Esophagus (tissue), 2 donors: ENCODE measurements around the gene RPLP2. TPM values are rescaled to one million over a fixed set of nuclear protein-coding genes. Genes with fewer than 3 reads are reported as not detected.

ENCODE experiments used
- H3K27ac ChIP-seq, 2 donors: one replicate each; pipeline ENCODE4 v1.5.1; 2013; ENCODE audit warnings: low read depth in 2 of 2, mild to moderate bottlenecking in 2 of 2, inconsistent platforms in 1 of 2, low read length in 1 of 2, moderate library complexity in 1 of 2
- H3K27me3 ChIP-seq, 2 donors: one replicate each; pipeline ENCODE4 v1.6.1; 2013; ENCODE audit warnings: low read length in 2 of 2, control low read depth in 1 of 2, mild to moderate bottlenecking in 1 of 2; ENCODE audit not compliant: insufficient read depth in 2 of 2, control insufficient read depth in 1 of 2
- H3K36me3 ChIP-seq, 2 donors: one replicate each; pipeline ENCODE4 v1.6.1; 2013; ENCODE audit warnings: low read length in 1 of 2; ENCODE audit not compliant: control insufficient read depth in 2 of 2, insufficient read depth in 2 of 2
- H3K4me1 ChIP-seq, 2 donors: one replicate each; pipeline ENCODE4 v1.6.1; 2013; ENCODE audit warnings: low read length in 1 of 2; ENCODE audit not compliant: control insufficient read depth in 2 of 2, insufficient read depth in 2 of 2
- H3K4me3 ChIP-seq, 2 donors: one replicate each; pipeline ENCODE4 v1.5.1; 2013; ENCODE audit warnings: low read length in 2 of 2, mild to moderate bottlenecking in 2 of 2, low read depth in 1 of 2, moderate library complexity in 1 of 2
- H3K9me3 ChIP-seq, 2 donors: one replicate each; pipeline ENCODE4 v1.6.1; 2013; ENCODE audit warnings: mild to moderate bottlenecking in 2 of 2, low read depth in 1 of 2, low read length in 1 of 2, moderate library complexity in 1 of 2; ENCODE audit not compliant: control insufficient read depth in 2 of 2, insufficient read depth in 1 of 2
- WGBS, 2 donors: extraction: QIAGEN DNeasy Blood & Tissue Kit; methylation state at CpG; one replicate each; pipeline ENCODE4 v1.1.7; 2013; 5-methylcytosine and 5-hydroxymethylcytosine counted together
- polyA plus RNA-seq, 2 donors: library from polyadenylated mRNA; stranded (reverse); fragments of 200-250 nt; gene quantifications; one replicate each; pipeline ENCODE4 v1.2.3, GENCODE V29; 2013
- donor health status: healthy with polysubstance abuse.
- donor health status: Bipolar disorder and iron deficiency.

Gene RPLP2
- polyA plus RNA-seq, 2 donors, result 1,061 to 1,474 TPM

DNA sequence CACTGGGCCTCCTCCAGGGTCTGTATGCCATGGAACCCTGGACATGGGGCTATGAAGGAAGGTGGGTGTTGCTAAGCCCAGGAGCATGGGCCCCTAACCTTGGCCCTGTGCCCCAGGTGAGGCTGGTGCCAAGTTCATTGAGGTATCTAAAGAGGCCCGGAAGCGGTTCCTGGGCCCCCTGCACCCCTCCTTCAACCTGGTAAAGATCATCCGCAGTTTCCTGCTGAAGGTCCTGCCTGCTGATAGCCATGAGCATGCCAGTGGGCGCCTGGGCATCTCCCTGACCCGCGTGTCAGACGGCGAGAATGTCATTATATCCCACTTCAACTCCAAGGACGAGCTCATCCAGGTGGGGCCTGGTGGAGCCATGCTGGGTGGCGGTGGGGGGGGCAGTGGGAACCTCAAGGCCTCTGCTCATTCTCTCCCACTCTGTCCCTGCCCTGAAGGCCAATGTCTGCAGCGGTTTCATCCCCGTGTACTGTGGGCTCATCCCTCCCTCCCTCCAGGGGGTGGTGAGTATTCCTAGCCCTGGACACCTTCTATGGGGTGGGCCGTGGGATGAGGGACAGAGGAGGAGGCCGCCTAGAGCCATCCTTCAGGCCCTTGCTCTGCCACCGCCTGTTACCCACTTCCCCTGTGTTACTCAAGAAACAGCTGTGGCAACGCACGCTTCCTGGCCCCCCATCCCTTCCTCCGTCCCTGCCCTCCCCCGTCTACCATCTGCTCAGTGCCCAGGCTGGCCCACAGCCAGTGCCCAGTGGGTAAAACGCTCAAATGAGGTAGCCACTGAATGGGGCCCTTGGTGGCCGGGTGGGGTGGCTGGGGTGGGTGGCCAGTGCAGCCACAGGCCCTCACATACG, 12.0 kb downstream of the RPLP2 start:
- H3K27me3 ChIP-seq, result no peaks in the 10 kb centered on the region
- peaks cover 4 to 27% of the 10 kb centered on the region in 2 donors for H3K36me3 ChIP-seq
- peak overlapping the region in 1 of 2 donors; percentile 93 for H3K27ac ChIP-seq
- H3K9me3 ChIP-seq, result no peaks in the 10 kb centered on the region
- peaks cover 17 to 28% of the 10 kb centered on the region in 2 donors for H3K4me1 ChIP-seq
- H3K4me3 ChIP-seq, result peak overlapping the region in 1 of 2 donors; percentile 78
- WGBS, 2 donors, result 67 to 73% methylated on average over 22 of the region's 22 CpGs

DNA sequence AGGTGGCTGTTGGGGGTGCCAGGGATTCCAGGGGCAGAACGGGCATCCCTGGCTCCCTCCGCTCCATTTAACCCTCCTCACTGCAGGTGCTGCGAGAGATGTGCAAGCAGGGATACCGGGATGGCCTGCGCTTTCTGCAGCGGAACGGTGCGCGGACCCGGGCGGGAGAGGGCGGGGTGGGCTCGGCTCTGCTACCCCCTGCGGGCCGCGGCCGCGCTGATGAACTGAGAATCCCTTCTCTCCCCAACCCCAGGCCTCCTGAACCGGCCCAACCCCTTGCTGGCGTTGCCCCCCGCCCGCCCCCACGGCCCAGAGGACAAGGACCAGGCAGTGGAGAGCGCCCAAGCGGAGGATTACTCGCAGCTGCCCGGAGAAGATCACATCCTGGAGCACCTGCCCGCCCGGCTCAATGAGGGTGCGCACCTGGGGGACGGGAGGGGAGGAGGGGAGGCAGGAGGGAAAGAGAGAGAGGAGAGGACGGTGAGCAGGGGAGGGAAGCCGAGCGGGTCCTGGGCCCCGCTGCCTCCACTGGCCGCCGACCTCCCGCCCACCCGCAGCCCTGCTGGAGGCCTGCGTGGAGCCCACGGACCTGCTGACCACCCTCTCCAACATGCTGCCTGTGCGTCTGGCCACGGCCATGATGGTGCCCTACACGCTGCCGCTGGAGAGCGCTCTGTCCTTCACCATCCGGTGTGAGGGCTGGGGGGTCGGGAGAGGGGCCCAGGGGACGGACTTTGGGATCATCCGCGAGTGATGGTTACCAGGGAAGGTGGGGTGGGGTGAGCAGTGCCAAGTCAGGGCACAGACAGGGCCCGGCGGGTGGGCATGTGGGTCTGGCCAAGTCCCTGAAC, 13.9 kb downstream of the RPLP2 start:
- peaks cover 17 to 36% of the 10 kb centered on the region in 2 donors for H3K4me1 ChIP-seq
- H3K4me3 ChIP-seq, result no peak overlapping the region
- WGBS, 2 donors, result 79 to 90% methylated on average over 48 to 53 of the region's 53 CpGs
- H3K27ac ChIP-seq, result no peak overlapping the region
- H3K9me3 ChIP-seq, result no peaks in the 10 kb centered on the region
- H3K27me3 ChIP-seq, result no peaks in the 10 kb centered on the region
- H3K36me3 ChIP-seq, result peaks cover 4 to 27% of the 10 kb centered on the region in 2 donors

DNA sequence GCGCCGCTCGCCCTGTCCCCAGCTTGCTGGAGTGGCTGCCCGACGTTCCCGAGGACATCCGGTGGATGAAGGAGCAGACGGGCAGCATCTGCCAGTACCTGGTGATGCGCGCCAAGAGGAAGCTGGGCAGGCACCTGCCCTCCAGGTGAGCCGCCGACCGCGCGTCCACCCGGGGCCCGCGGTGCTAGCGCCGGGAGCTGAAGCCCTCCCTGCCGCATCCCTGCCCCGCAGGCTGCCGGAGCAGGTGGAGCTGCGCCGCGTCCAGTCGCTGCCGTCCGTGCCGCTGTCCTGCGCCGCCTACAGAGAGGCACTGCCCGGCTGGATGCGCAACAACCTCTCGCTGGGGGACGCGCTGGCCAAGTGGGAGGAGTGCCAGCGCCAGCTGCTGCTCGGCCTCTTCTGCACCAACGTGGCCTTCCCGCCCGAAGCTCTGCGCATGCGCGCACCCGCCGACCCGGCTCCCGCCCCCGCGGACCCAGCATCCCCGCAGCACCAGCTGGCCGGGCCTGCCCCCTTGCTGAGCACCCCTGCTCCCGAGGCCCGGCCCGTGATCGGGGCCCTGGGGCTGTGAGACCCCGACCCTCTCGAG, 14.6 kb downstream of the RPLP2 start:
- H3K4me1 ChIP-seq, result peaks cover 18 to 43% of the 10 kb centered on the region in 2 donors
- no peak overlapping the region for H3K27ac ChIP-seq
- H3K9me3 ChIP-seq, result no peaks in the 10 kb centered on the region
- WGBS, 2 donors, result 71 to 86% methylated on average over 59 of the region's 59 CpGs
- peaks cover 4 to 27% of the 10 kb centered on the region in 2 donors for H3K36me3 ChIP-seq
- H3K27me3 ChIP-seq, result no peaks in the 10 kb centered on the region
- H3K4me3 ChIP-seq, result no peak overlapping the region

DNA sequence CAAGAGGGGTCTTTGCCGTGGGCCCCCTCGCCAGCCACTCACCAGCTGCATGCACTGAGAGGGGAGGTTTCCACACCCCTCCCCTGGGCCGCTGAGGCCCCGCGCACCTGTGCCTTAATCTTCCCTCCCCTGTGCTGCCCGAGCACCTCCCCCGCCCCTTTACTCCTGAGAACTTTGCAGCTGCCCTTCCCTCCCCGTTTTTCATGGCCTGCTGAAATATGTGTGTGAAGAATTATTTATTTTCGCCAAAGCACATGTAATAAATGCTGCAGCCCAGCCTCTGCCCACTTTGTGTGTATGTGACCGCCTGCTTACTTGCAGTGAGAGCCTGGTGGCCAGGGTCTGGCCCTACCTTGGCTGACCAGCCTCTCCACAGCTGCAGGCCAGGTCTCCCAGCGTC, 15.2 kb downstream of the RPLP2 start:
- Histone ChIP-seq H3K4me1 (peaks cover 23 to 49% of the 10 kb centered on the region in 2 donors), H3K36me3 (peaks cover 4 to 27% of the 10 kb centered on the region in 2 donors), H3K27ac (no peak overlapping the region), H3K9me3 (no peaks in the 10 kb centered on the region), H3K4me3 (no peak overlapping the region), H3K27me3 (no peaks in the 10 kb centered on the region)
- WGBS, 2 donors, result 64 to 84% methylated on average over 11 of the region's 11 CpGs

DNA sequence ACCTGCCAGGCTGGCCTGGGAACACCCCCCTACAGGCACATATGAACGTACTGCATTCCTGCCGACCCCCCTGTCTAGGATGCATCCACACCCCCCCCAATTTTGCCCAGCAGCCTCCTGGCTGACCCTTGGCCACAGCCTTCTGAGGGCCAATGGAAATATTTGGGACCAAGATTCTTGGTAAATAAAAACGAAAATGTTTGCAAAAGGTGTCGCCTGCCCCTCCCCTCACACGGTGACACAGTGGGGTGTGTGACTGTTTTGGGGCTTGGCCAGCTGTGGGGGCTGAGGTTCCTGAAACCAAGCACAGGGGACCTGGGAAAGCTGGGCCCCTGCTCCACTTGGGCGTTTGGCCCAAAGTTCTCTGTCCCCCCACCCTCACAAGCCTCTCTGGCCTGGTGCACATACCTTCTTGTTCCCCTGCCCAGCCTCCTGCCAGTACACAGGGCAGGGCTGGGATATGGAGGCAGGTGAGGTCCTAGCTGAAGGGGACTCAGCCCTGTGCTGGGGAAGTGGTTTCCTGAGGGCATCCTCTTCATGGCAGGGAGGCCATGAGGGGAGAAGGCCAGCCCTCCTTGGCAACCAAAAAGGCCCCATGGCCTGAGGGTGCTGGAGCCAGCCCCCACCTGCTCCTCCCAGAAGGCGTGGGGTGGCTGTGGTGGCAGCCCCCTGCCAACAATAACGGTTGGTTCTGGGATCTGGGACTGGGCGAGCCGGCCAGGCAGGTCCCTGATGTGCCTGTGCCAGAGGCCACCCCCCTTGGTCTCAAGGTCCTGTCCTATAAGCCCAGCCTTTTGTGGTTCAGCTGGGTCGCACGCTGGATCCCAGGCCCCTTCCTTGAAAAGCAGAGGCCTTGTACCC, 15.8 kb downstream of the RPLP2 start:
- peaks cover 28 to 50% of the 10 kb centered on the region in 2 donors for H3K4me1 ChIP-seq
- peaks cover 4 to 27% of the 10 kb centered on the region in 2 donors for H3K36me3 ChIP-seq
- 50 to 67% methylated on average over 12 of the region's 12 CpGs for WGBS, 2 donors
- H3K4me3 ChIP-seq, result no peak overlapping the region
- H3K27me3 ChIP-seq, result peaks cover 0 to 4% of the 10 kb centered on the region in 2 donors
- H3K27ac ChIP-seq, result no peak overlapping the region
- no peaks in the 10 kb centered on the region for H3K9me3 ChIP-seq

DNA sequence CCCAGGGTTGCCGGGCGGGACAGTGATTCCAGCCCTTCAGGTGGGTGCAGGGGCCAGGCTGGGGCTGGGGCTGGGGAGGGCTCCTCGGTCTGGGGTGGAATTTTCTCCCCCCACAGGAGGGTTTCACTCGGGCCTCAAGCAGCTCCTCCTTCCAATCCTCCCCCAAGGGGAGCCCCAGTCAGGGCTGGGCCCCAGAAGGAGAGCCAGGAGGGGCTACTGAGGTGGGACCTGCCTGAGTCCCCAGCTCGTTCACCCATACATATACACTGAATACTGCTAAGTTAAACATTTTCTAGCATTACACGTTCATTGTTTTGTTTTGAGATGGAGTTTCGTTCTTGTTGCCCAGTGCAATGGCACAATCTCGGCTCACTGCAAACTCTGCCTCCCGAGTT, 16.5 kb downstream of the RPLP2 start:
- Histone ChIP-seq H3K27me3 (peaks cover 0 to 4% of the 10 kb centered on the region in 2 donors), H3K4me1 (peaks cover 23 to 48% of the 10 kb centered on the region in 2 donors), H3K36me3 (peaks cover 4 to 27% of the 10 kb centered on the region in 2 donors), H3K9me3 (no peaks in the 10 kb centered on the region), H3K4me3 (no peak overlapping the region), H3K27ac (no peak overlapping the region)
- WGBS, 2 donors, result 66 to 73% methylated on average over 9 of the region's 9 CpGs

DNA sequence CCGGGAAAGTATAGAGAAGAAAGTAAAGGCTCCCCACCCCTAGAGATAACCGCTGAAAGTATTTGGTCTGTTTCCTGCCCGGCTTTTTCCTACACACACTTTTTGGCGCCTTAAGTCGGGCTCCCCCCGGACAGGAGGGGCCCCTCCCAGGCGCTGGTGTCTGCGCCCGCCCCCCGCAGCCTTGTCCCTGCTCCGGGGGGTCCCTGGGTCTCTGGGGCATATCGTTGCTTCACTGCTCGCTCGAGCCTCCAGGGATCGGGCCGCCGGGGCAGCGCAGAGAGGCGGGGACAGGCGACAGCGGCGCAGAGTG, 17.0 kb downstream of the RPLP2 start:
- H3K9me3 ChIP-seq, result no peaks in the 10 kb centered on the region
- peak overlapping the region; percentile 42 to 45 for H3K4me3 ChIP-seq
- peaks cover 0 to 4% of the 10 kb centered on the region in 2 donors for H3K27me3 ChIP-seq
- H3K4me1 ChIP-seq, result peaks cover 18 to 48% of the 10 kb centered on the region in 2 donors
- H3K27ac ChIP-seq, result peak overlapping the region; percentile 8 to 37
- 2% methylated on average over 22 of the region's 22 CpGs for WGBS, 2 donors
- H3K36me3 ChIP-seq, result peaks cover 4 to 27% of the 10 kb centered on the region in 2 donors

DNA sequence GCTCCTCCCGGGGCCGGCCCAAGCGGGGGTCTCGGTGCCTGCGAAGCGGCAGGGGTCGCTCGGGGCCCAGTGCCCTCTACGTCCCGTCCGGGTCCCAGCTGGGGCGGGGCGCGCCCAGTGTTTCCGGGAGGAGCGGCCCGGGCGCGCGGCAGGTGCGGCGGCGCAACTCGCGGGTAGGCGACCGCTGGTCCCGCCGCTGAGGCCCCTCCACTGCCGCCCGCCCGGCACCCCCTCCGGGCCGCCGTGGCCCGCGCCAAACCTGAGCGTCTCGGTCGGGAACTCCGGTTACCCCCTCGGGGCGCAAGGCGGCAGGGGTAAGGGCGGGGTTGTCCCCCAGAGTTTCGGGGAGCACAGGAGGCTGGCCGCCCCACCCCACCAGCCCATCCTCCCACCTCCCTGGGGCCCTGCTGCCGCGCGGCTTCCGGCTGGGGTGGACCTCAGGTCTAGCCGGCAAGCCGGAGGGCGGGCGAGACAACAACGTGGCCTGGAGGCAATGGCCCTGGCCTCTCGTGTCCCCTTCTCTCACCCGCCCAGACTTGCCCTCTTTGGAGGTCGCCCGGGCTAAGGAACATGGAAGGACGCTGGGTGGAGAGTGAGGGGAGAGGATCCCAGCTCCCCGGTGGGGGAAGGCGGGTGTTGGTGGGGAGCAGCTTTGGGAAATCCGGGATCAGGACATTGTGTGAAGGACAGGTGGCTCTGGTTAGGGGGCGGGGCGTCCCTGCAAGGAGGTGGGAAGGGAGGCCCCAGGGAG, 17.6 kb downstream of the RPLP2 start:
- H3K27ac ChIP-seq, result peak overlapping the region; percentile 8 to 37
- peaks cover 0 to 4% of the 10 kb centered on the region in 2 donors for H3K27me3 ChIP-seq
- 5 to 7% methylated on average over 35 to 66 of the region's 66 CpGs for WGBS, 2 donors
- no peaks in the 10 kb centered on the region for H3K9me3 ChIP-seq
- peaks cover 21 to 51% of the 10 kb centered on the region in 2 donors for H3K4me1 ChIP-seq
- peaks cover 3 to 27% of the 10 kb centered on the region in 2 donors for H3K36me3 ChIP-seq
- peak overlapping the region; percentile 42 to 45 for H3K4me3 ChIP-seq
